ENCODE results near the gene ZBTB46.

- TF ChIP-seq ZNF416 (CRISPR knock-in tag; IDR thresholded peaks at IDR 0.05) (no peak), IRF2 (CRISPR knock-in tag; IDR thresholded peaks at IDR 0.05; ENCODE audit: borderline replicate concordance, low read depth) (no peak), MLX (CRISPR knock-in tag; IDR thresholded peaks at IDR 0.05) (no peak), NR3C1 (CRISPR knock-in tag; conservative IDR thresholded peaks at IDR 0.05; ENCODE audit: low read depth) (no peak), ELF4 (CRISPR knock-in tag; IDR thresholded peaks at IDR 0.05; ENCODE audit: low read depth) (no peak), ZNF512 (CRISPR knock-in tag; IDR thresholded peaks at IDR 0.05; ENCODE audit: borderline replicate concordance) (no peak), ZNF317 (CRISPR knock-in tag; IDR thresholded peaks at IDR 0.05; ENCODE audit: borderline replicate concordance, low read depth) (no peak), ATF1 (CRISPR knock-in tag; IDR thresholded peaks at IDR 0.05) (no peak)
- TF ChIP-seq, protein P1, sequence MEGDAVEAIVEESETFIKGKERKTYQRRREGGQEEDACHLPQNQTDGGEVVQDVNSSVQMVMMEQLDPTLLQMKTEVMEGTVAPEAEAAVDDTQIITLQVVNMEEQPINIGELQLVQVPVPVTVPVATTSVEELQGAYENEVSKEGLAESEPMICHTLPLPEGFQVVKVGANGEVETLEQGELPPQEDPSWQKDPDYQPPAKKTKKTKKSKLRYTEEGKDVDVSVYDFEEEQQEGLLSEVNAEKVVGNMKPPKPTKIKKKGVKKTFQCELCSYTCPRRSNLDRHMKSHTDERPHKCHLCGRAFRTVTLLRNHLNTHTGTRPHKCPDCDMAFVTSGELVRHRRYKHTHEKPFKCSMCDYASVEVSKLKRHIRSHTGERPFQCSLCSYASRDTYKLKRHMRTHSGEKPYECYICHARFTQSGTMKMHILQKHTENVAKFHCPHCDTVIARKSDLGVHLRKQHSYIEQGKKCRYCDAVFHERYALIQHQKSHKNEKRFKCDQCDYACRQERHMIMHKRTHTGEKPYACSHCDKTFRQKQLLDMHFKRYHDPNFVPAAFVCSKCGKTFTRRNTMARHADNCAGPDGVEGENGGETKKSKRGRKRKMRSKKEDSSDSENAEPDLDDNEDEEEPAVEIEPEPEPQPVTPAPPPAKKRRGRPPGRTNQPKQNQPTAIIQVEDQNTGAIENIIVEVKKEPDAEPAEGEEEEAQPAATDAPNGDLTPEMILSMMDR (IDR thresholded peaks at IDR 0.05) = no peak
- TF ChIP-seq, protein P2, sequence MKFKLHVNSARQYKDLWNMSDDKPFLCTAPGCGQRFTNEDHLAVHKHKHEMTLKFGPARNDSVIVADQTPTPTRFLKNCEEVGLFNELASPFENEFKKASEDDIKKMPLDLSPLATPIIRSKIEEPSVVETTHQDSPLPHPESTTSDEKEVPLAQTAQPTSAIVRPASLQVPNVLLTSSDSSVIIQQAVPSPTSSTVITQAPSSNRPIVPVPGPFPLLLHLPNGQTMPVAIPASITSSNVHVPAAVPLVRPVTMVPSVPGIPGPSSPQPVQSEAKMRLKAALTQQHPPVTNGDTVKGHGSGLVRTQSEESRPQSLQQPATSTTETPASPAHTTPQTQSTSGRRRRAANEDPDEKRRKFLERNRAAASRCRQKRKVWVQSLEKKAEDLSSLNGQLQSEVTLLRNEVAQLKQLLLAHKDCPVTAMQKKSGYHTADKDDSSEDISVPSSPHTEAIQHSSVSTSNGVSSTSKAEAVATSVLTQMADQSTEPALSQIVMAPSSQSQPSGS (CRISPR knock-in tag; IDR thresholded peaks at IDR 0.05; ENCODE audit: borderline replicate concordance, low read depth) = no peak
- TF ChIP-seq, protein P3, sequence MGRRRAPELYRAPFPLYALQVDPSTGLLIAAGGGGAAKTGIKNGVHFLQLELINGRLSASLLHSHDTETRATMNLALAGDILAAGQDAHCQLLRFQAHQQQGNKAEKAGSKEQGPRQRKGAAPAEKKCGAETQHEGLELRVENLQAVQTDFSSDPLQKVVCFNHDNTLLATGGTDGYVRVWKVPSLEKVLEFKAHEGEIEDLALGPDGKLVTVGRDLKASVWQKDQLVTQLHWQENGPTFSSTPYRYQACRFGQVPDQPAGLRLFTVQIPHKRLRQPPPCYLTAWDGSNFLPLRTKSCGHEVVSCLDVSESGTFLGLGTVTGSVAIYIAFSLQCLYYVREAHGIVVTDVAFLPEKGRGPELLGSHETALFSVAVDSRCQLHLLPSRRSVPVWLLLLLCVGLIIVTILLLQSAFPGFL (CRISPR knock-in tag; IDR thresholded peaks at IDR 0.05; ENCODE audit: borderline replicate concordance) = no peak
These were observed 59.9 kb downstream of the ZBTB46 start for GRCh38 chr20:63771046-63771707.
